Sigmoid colon (tissue), 4 donors: ENCODE data around the gene HCAR1.
"Not testable (repeated sequence)": the region's sequence is repeated elsewhere in the genome, so short reads cannot be mapped to it uniquely, and the experiment has no call there.

Experiments used
- POLR2A ChIP-seq, 2 donors: fragments of 450-650 bp; IDR thresholded peaks; one replicate each; pipeline ENCODE4 v1.6.1; 2016; ENCODE audit warnings: antibody characterized with exemption in 2 of 2, mild to moderate bottlenecking in 2 of 2, moderate library complexity in 2 of 2
- POLR2AphosphoS5 ChIP-seq, 4 donors: sonication (generic); formaldehyde crosslinking; IDR thresholded peaks; one replicate each; pipeline ENCODE4 v1.6.1; 2017; ENCODE audit warnings: antibody characterized with exemption in 4 of 4
- TF ChIP-seq, protein P1 (sequence below), 4 experiments: fragments of 450-650 bp in 3 of 4; fragments of 200-600 bp in 1 of 4; IDR thresholded peaks; one replicate each; pipeline ENCODE4 v1.5.1; 2016 to 2019; ENCODE audit warnings: antibody characterized with exemption in 4 of 4, mild to moderate bottlenecking in 3 of 4, moderate library complexity in 2 of 4

DNA sequence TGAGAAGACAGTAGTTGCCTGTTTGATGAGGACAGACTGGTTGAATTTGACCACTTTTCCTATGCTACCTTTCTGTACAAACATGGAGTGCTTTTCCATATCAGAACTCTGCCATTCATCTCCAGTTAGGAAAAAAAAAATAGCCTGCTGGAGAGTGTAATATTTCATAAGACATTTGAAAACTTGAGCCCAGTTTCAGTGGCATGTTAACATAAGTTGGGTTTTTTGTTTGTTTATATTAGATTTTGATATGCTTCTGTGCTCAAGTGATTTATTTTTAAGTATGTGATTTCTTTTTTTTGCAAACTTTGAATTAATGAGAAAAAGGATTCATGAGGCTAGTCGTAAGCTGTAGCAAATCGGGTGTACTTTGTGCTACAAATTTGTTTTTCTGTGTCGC is 26.8 kb downstream of the HCAR1 start:
- TF ChIP-seq, protein P1, sequence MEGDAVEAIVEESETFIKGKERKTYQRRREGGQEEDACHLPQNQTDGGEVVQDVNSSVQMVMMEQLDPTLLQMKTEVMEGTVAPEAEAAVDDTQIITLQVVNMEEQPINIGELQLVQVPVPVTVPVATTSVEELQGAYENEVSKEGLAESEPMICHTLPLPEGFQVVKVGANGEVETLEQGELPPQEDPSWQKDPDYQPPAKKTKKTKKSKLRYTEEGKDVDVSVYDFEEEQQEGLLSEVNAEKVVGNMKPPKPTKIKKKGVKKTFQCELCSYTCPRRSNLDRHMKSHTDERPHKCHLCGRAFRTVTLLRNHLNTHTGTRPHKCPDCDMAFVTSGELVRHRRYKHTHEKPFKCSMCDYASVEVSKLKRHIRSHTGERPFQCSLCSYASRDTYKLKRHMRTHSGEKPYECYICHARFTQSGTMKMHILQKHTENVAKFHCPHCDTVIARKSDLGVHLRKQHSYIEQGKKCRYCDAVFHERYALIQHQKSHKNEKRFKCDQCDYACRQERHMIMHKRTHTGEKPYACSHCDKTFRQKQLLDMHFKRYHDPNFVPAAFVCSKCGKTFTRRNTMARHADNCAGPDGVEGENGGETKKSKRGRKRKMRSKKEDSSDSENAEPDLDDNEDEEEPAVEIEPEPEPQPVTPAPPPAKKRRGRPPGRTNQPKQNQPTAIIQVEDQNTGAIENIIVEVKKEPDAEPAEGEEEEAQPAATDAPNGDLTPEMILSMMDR (IDR thresholded peaks at IDR 0.05), result not testable (repeated sequence)
- not testable (repeated sequence) for TF ChIP-seq POLR2AphosphoS5, POLR2A (IDR thresholded peaks at IDR 0.05)
